Smooth muscle cell (in vitro differentiated cells): ENCODE results near the gene NPHP4. TPM values are rescaled to one million over a fixed set of nuclear protein-coding genes. Genes with fewer than 3 reads are reported as not detected.

ENCODE experiments used
- DNase-seq: peaks from one replicate; lab custom pipeline; 2025; ENCODE audit not compliant: unreplicated experiment; lab: John Stamatoyannopoulos, UW
- H2AFZ ChIP-seq: fragments of 200-600 bp; sonication (generic); 2 replicates; pipeline ENCODE4 v1.6.0; 2016; ENCODE audit warnings: antibody characterized with exemption, low read depth, mild to moderate bottlenecking
- H3F3A ChIP-seq: fragments of 200-600 bp; sonication (generic); 2 replicates; pipeline ENCODE4 v1.6.0; 2017; ENCODE audit warnings: antibody characterized with exemption, low read depth
- H3K27ac ChIP-seq: fragments of 200-600 bp; sonication (generic); 2 replicates; pipeline ENCODE4 v1.5.1; 2016; ENCODE audit warnings: low read depth, mild to moderate bottlenecking
- H3K27me3 ChIP-seq: fragments of 200-600 bp; sonication (generic); 2 replicates; pipeline ENCODE4 v1.6.1; 2016; ENCODE audit warnings: low read depth, mild to moderate bottlenecking
- H3K36me3 ChIP-seq: fragments of 200-600 bp; sonication (generic); 2 replicates; pipeline ENCODE4 v1.5.1; 2016; ENCODE audit warnings: low read depth
- H3K4me1 ChIP-seq: fragments of 200-600 bp; sonication (generic); 2 replicates; pipeline ENCODE4 v1.5.1; 2016; ENCODE audit warnings: low read depth
- H3K4me2 ChIP-seq: fragments of 200-600 bp; sonication (generic); 2 replicates; pipeline ENCODE4 v1.6.0; 2016; ENCODE audit warnings: mild to moderate bottlenecking
- H3K4me3 ChIP-seq: fragments of 200-600 bp; sonication (generic); 2 replicates; pipeline ENCODE4 v1.5.1; 2016; ENCODE audit warnings: mild to moderate bottlenecking
- H3K79me2 ChIP-seq: fragments of 200-600 bp; sonication (generic); 2 replicates; pipeline ENCODE4 v1.6.0; 2016; ENCODE audit warnings: low read depth, mild to moderate bottlenecking
- H3K9ac ChIP-seq: fragments of 200-600 bp; sonication (generic); 2 replicates; pipeline ENCODE4 v1.6.0; 2016; ENCODE audit warnings: low read depth
- H3K9me3 ChIP-seq: fragments of 200-600 bp; sonication (generic); replicated peaks from 2 replicates; pipeline ENCODE4 v1.5.1; 2016; ENCODE audit warnings: low read depth
- H4K20me1 ChIP-seq: fragments of 200-600 bp; sonication (generic); 2 replicates; pipeline ENCODE4 v1.6.0; 2016; ENCODE audit warnings: low read depth
- CTCF ChIP-seq: fragments of 200-600 bp; sonication (generic); IDR thresholded peaks from 2 replicates; pipeline ENCODE4 v1.5.1; 2017; ENCODE audit warnings: borderline replicate concordance, mild to moderate bottlenecking, antibody characterized with exemption; ENCODE audit not compliant: insufficient read depth, poor library complexity, severe bottlenecking
- WGBS: methylation state at CpG from one replicate; pipeline ENCODE4 v1.1.7; 2016; ENCODE audit warnings: low lambda C conversion rate; 5-methylcytosine and 5-hydroxymethylcytosine counted together
- polyA plus RNA-seq: library from polyadenylated mRNA; unstranded; fragments of >200 nt; fragmentation: Nextera tagmentation; extraction: Ambion mirVana; gene quantifications from 2 replicates; pipeline ENCODE4 v1.2.1, GENCODE V29; 2016
- total RNA-seq: library from RNA; depleted of rRNA; stranded (reverse); fragments of >200 nt; gene quantifications from 2 replicates; pipeline ENCODE4 v1.2.3, GENCODE V29; 2014

Gene NPHP4
- total and polyA plus RNA-seq, 2 experiments from 2014 or later, result 5.4 to 8.4 TPM

- Histone ChIP-seq H3K9ac (no peak overlapping the region), H3K27me3 (no peaks in the 10 kb centered on the region), H3K36me3 (peaks cover 4% of the 10 kb centered on the region), H2AFZ (no peak overlapping the region), H3K4me1 (no peaks in the 10 kb centered on the region), H3K27ac (no peak overlapping the region), H3K4me3 (no peak overlapping the region), H3K79me2 (no peaks in the 10 kb centered on the region), H3F3A (no peaks in the 10 kb centered on the region), H3K4me2 (no peak overlapping the region), H3K9me3 (no peaks in the 10 kb centered on the region), H4K20me1 (peaks cover 7% of the 10 kb centered on the region)
- 86% methylated on average over 9 of the region's 9 CpGs for WGBS
- no peak for TF ChIP-seq CTCF
- DNase-seq, result no peak
Measured at GRCh38 chr1:5959667-5960230, 32.5 kb downstream of the NPHP4 start.

GRCh38 chr1:5959087-5959486, 33.1 kb downstream of the NPHP4 start:
- Histone ChIP-seq H3K79me2 (no peaks in the 10 kb centered on the region), H3K4me2 (no peak overlapping the region), H3K4me1 (no peaks in the 10 kb centered on the region), H3K27ac (no peak overlapping the region), H3K9me3 (no peaks in the 10 kb centered on the region), H3K36me3 (peaks cover 4% of the 10 kb centered on the region), H3F3A (no peaks in the 10 kb centered on the region), H2AFZ (no peak overlapping the region), H3K9ac (no peak overlapping the region), H3K4me3 (no peak overlapping the region), H4K20me1 (peaks cover 2% of the 10 kb centered on the region), H3K27me3 (no peaks in the 10 kb centered on the region)
- no peak for DNase-seq
- no peak for TF ChIP-seq CTCF
- 95% methylated on average over 13 of the region's 13 CpGs for WGBS

- no peak for TF ChIP-seq CTCF
- Histone ChIP-seq H3K79me2 (no peaks in the 10 kb centered on the region), H4K20me1 (no peaks in the 10 kb centered on the region), H3K4me2 (no peak overlapping the region), H3K4me3 (no peak overlapping the region), H3K9ac (no peak overlapping the region), H3K36me3 (peaks cover 4% of the 10 kb centered on the region), H3K4me1 (no peaks in the 10 kb centered on the region), H2AFZ (no peak overlapping the region), H3F3A (no peaks in the 10 kb centered on the region), H3K9me3 (no peaks in the 10 kb centered on the region), H3K27me3 (no peaks in the 10 kb centered on the region), H3K27ac (no peak overlapping the region)
- WGBS, result 95% methylated on average over 10 of the region's 10 CpGs
- DNase-seq, result no peak
Measured at GRCh38 chr1:5956022-5956830, 36.0 kb downstream of the NPHP4 start.
